NCI-H1048 (cell line): ENCODE measurements around the gene SLC16A10.

Source experiments
- DNase-seq: peaks from one replicate; lab custom pipeline; 2025; lab: John Stamatoyannopoulos, UW

SLC16A10 gene

DNA sequence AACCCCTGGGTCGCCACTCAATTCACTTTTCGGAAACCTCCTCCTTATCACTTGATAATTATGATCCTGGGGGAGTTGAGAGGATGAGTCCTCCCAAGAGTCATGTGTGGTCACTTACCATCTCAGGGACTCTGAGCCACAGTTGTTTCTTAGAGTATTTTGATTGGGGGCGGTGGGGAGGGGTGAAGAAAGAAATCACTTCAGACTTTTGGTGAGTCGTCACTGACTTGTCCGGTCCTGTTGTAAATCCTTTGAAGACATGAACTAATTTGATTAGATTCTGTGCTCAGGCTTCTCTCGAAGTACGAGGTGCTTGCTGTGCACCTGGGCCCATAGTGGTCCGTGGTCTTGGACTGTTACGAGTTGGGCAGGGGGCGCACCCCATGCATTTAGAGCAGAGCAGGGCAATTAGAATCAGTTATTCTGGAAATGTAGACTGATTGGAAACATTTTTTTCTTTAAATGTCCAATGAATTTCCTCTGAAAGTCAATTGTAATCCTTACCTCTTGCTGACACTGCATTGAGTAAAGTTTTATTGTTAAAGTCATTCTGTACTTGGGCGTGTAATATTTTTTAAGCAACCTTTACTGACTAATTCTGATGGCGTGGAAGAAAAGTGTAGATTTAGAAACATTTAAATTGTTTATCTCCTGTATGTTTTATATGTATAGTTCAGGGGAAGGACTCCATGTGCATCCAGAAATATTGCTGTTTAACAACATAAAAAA, 173.4 kb downstream of the SLC16A10 start:
- DNase-seq, result no peak

DNA sequence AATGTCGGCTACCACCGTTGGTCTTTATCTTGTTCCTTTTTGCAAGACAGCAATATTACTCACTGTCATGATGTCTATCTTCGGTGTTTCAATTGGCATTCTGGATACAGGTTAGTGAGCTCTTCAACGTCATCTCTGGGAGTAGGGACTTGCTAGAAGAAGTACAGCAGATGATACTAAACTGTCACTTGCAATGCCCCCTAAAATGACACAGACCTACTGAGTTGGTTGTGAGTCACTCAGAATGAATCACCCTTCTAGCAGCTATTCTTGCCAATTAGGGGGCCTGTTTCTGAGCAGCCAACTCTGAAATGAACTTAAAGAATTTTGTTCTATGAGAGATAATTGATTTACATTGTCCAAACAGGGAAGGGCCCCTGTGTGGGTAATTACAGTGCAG, 176.5 kb downstream of the SLC16A10 start:
- DNase-seq, result no peak

DNA sequence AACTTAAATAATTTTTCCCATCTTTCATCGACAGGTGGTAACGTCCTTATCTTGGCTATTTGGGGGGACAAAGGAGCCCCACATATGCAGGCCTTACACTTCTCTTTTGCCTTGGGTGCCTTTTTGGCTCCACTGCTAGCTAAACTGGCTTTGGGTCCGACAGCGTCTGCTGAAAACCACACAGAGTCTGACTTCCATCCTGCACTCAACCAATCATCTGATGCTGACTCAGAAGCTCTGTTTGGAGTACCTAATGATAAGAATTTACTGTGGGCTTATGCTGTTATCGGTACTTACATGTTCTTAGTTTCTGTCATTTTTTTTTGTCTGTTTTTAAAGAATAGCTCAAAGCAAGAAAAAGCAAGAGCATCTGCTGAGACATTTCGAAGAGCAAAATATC, 178.5 kb downstream of the SLC16A10 start:
- no peak for DNase-seq

DNA sequence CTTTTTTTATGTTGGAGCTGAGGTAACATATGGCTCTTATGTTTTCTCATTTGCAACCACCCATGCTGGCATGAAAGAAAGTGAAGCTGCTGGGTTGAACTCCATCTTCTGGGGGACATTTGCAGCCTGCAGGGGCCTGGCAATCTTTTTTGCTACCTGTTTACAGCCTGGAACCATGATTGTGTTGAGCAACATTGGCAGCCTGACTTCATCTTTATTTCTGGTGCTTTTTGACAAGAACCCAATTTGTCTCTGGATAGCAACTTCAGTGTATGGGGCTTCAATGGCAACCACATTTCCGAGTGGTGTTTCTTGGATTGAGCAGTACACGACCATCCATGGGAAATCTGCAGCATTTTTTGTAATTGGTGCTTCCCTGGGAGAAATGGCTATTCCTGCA, 179.0 kb downstream of the SLC16A10 start:
- DNase-seq, result no peak

DNA sequence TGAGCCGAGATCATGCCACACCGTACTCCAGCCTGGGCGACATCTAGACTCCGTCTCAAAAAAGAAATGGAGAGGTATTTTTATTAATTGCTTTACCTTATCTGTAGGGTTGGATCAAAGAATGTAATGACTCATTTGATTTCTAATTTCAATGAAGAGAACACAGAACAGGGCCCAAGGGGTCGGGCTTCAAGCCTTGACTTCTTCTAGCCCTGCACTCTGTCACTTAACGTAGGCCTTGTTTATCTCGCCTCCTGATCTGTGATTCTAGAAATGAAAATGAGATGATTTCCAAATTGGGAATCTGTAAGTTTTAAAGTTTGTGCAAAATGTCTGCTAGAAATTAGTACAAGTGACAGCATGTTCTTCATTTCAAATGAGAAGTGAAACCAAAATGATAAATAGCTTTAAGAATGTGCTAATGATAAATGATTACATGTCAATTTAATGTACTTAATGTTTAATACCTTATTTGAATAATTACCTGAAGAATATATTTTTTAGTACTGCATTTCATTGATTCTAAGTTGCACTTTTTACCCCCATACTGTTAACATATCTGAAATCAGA, 180.5 kb downstream of the SLC16A10 start:
- no peak for DNase-seq

DNA sequence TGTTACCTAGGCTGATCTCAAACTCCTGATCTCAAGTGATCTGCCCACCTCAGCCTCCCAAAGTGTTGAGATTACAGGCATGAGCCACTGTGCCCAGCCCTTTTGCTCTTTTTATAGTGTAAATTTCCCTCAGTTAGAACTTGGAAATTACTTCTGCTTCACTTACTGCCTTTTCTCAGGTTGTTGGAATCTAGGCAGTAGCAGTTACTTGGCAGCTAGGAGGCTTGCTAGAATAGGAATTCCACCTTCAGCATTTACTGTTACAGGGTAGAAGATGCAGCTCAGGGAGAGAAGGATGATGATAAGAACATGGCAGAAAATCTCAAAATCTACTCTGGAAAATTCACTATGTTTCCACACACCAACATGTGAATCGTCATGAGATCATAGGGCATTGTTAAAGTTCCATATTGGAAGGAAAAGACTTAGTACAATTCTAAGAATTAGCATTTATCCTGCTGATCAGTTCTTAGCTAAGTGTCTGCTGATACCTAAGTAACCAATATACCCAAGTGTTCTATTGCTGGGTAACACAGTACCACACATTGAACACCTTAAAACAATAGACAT, 182.2 kb downstream of the SLC16A10 start:
- no peak for DNase-seq

DNA sequence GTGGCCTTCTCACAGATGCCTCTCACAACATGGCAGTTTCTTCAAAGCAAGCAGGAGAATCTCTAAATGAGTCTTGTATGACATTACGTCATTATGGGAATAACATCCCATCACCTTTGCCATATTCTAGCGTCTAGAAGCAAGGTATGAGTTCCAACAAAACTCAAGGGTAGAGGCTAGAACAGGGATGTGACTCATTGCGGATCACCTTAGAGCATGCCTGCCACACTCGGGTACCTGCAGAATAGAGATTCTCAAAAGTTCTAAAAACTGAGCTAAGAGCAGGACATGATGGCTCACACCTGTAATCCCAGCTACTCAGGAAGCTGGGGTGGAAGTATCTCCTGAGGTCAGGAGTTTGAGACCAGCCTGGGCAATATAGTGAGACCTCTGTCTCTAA, 182.8 kb downstream of the SLC16A10 start:
- no peak for DNase-seq

DNA sequence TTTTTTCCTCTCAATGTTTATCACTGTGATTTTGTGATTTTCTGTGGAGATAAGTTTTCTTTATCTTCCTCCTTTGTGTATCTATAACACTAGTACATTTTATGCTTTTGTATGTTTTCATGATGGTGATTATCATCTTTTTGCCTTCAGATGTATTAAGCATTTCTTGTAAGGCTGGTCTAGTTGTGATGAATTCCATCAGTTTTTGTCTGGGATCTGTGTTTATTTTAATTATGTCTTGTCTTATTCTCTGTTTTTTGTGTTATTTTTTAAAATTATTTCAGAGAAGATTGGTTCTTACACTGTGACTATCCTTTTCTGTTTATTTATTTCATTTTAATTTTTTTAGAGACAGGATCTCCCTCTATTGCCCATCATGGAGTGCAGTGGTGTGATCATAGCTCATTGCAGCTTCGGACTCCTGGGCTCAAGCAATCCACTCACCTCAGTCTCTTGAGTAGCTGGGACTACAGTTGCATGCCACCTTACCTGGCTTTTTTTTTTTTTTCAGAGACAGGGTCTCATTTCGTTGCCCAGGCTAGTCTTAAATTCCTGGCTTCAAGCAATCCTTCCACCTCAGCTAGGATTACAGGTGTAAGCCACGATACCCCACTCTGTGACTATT, 187.4 kb downstream of the SLC16A10 start:
- DNase-seq, result no peak

DNA sequence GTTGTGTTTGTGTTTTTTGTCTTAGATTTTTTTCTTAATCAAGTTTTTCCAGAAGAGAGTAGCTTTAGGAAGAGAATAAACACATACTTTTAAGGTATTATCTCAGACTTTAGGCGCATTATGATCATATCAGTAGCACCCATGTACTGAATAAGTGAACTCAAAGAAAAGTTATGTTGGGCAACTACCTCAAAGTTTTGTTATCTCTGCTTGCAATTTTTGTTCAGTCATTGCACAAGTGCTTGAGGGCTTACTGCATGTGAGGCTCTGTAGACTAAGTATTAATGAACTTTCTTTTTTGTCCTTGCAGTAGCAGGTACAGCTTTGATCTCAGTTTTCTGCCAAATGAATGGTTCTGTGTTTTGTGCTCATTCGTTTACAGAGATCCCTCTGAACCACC, 189.0 kb downstream of the SLC16A10 start:
- no peak for DNase-seq

DNA sequence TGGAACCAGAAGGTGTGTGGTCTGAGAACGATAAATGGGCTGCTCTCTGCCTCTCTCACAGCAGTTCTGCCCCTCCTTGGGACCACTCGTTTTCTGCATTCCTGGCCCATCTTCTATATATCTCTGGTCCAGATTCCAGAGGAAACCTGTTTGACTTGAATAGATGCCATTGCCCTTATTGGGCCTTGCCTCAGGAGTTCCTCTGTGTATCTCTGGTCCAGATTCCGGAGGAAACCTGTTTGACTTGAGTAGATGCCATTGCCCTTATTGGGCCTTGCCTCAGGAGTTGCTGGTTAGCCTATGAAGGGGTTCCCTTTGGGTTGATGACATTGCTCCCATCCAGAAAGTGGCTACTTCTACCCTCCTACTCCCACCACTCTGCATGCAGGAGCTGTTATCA, 189.4 kb downstream of the SLC16A10 start:
- no peak for DNase-seq

DNA sequence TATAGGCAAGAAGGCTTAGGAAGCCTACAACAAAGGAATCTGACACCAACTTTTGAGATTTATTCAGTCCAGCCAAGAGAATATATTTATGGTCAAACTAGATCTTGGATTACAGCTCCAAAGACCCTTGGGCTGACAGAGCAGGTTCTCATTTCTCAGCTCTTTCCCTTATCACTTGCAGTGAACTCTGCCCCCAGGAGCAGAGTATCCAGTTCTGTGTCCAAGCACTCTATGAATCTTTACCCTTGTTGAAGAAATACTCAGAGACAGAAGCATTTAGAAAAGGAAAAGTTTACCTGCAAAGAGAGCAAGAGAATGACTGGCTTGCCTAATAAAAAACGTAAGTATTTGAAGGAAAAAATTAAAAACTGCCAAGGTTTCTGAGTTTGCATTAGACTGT, 190.5 kb downstream of the SLC16A10 start:
- DNase-seq, result no peak

DNA sequence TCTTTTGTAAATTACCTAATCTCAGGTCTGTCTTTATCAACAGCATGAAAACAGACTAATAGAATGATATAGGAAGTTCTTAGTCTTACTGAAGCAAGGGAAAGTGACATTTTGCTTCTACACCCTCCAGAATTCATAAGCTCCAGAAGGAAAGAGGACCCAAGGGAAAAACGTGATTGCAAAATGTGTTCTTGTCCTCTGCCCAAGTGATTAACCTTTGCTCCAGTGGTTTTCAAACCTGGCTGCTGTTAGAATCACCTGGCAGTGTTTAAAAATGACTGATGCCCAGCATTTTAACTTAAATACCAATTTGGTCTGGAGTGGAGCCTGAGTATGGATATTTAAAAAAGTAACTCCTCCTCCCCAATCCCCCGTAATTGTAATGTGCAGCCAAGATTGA, 191.4 kb downstream of the SLC16A10 start:
- DNase-seq, result no peak

DNA sequence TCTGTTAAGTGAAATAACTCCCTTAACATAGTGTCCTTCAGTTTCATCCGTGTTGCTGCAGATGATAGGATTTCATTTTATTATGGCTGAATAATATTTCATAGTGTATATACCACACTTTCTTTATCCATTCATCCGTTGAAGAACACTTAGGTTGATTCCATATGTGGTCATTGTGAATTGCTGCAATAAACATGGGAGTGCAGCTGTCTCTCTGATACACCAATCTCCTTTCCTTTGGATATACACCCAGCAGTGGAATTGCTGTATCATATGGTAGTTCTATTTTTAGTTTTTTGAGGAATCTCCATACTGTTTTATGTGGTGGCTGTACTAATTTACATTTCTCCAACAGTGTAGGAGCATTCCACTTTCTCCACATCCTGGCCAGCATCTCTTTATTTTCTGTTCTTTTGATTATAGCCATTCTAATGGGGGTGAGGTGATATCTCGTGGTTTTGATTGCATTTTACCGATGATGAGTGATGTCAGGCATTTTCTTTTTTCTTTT, 193.2 kb downstream of the SLC16A10 start:
- no peak for DNase-seq
